Panc1 (cell line): ENCODE data around the gene PCDHGB5. TPM values are rescaled to one million over a fixed set of nuclear protein-coding genes. Genes with fewer than 3 reads are reported as not detected.

ENCODE experiments used
- ATAC-seq: fragments of 200-7000 bp; cut with Tn5 transposase; 2 replicates; pipeline ENCODE4 v1.9.1; 2020; ENCODE audit warnings: mild to moderate bottlenecking, moderate library complexity
- BruUV-seq: library from RNA; stranded (reverse); fragments of 400-500 nt; replicated peaks from 2 replicates; lab custom pipeline; 2021; lab: Mats Ljungman, UMichigan
- CTCF ChIA-PET: fragments of 300-600 bp; sonication (Branson Sonifier 250); formaldehyde crosslinking; loops from one replicate; lab custom pipeline; 2022; ENCODE audit warnings: antibody characterized with exemption; lab: Charles Lee
- POLR2A ChIA-PET: fragments of 300-600 bp; sonication (Branson Sonifier 250); formaldehyde crosslinking; loops from one replicate; lab custom pipeline; 2022; ENCODE audit warnings: antibody characterized with exemption; lab: Charles Lee
- DNase-seq: peaks from one replicate; pipeline ENCODE4 v3.0.0-alpha.2; 2010; ENCODE audit warnings: low read depth, low spot score
- H3K27ac ChIP-seq: 2 replicates; pipeline ENCODE4 v1.5.1; 2011; ENCODE audit warnings: mild to moderate bottlenecking, low read length, inconsistent platforms
- H3K27me3 ChIP-seq: fragments of 200-500 bp; sonication (Bioruptor generic); 2 replicates; pipeline ENCODE4 v1.6.0; 2014; ENCODE audit warnings: low read length, inconsistent platforms; ENCODE audit not compliant: control insufficient read depth, insufficient read depth
- H3K36me3 ChIP-seq: fragments of 200-500 bp; sonication (Bioruptor generic); 2 replicates; pipeline ENCODE4 v1.5.1; 2014; ENCODE audit warnings: inconsistent platforms, mild to moderate bottlenecking, low read length, moderate library complexity; ENCODE audit not compliant: control insufficient read depth, insufficient read depth
- H3K4me1 ChIP-seq: 2 replicates; pipeline ENCODE4 v1.5.1; 2011; ENCODE audit warnings: inconsistent platforms, mild to moderate bottlenecking, low read length, moderate library complexity; ENCODE audit not compliant: control insufficient read depth, insufficient read depth
- H3K4me3 ChIP-seq, 2 experiments: 2 replicates each; pipeline ENCODE4 v1.5.1; 2011 to 2012; ENCODE audit warnings: low read depth in 2 of 2, low read length in 2 of 2, mild to moderate bottlenecking in 2 of 2, inconsistent platforms in 1 of 2, moderate library complexity in 1 of 2
- H3K9me3 ChIP-seq: fragments of 200-500 bp; sonication (Bioruptor generic); 2 replicates; pipeline ENCODE4 v1.5.1; 2014; ENCODE audit warnings: low read depth, mild to moderate bottlenecking, inconsistent platforms, low read length, moderate library complexity; ENCODE audit not compliant: control insufficient read depth, insufficient read depth
- POLR2AphosphoS5 ChIP-seq: IDR thresholded peaks from 2 replicates; pipeline ENCODE4 v1.6.1; 2012; ENCODE audit warnings: mild to moderate bottlenecking, low read depth, low read length, moderate library complexity
- SIN3A ChIP-seq: IDR thresholded peaks from 2 replicates; pipeline ENCODE4 v1.6.1; 2012; ENCODE audit warnings: low read depth, mild to moderate bottlenecking, low read length, moderate library complexity, borderline replicate concordance; ENCODE audit not compliant: insufficient read depth
- TCF7L2 ChIP-seq: IDR thresholded peaks from 2 replicates; pipeline ENCODE4 v1.6.1; 2011; ENCODE audit warnings: mild to moderate bottlenecking, low read depth, low read length, inconsistent platforms
- in situ Hi-C: cut with HindIII; loops from 2 replicates; pipeline ENCODE4 v1.10.0; 2016; ENCODE audit warnings: low sequenced_read_pairs, low pct_unique_long_range_greater_than_20kb
- intact Hi-C: fragments of 100-400 bp; cut with micrococcal nuclease; formaldehyde crosslinking; loops from one replicate; pipeline ENCODE4 v1.10.0; 2022; ENCODE audit not compliant: unreplicated experiment
- total RNA-seq: library from RNA; stranded (reverse); gene quantifications from one replicate; pipeline ENCODE4 v1.2.1, GENCODE V29; 2021; ENCODE audit not compliant: unreplicated experiment
- TF ChIP-seq, protein P1 (sequence below): fragments of 450-650 bp; IDR thresholded peaks from 2 replicates; pipeline ENCODE4 v1.5.1; 2017; ENCODE audit warnings: mild to moderate bottlenecking
- TF ChIP-seq, protein P2 (sequence below), 2 experiments: IDR thresholded peaks; 2 replicates each; pipeline ENCODE4 v1.6.1; 2011 to 2012; ENCODE audit warnings: low read depth in 2 of 2, control low read depth in 1 of 2, low read length in 1 of 2, mild to moderate bottlenecking in 1 of 2, moderate library complexity in 1 of 2; ENCODE audit not compliant: insufficient read depth in 1 of 2

The PCDHGB5 gene
- total RNA-seq, 1 experiment from 2014 or later: 0.87 TPM

DNA sequence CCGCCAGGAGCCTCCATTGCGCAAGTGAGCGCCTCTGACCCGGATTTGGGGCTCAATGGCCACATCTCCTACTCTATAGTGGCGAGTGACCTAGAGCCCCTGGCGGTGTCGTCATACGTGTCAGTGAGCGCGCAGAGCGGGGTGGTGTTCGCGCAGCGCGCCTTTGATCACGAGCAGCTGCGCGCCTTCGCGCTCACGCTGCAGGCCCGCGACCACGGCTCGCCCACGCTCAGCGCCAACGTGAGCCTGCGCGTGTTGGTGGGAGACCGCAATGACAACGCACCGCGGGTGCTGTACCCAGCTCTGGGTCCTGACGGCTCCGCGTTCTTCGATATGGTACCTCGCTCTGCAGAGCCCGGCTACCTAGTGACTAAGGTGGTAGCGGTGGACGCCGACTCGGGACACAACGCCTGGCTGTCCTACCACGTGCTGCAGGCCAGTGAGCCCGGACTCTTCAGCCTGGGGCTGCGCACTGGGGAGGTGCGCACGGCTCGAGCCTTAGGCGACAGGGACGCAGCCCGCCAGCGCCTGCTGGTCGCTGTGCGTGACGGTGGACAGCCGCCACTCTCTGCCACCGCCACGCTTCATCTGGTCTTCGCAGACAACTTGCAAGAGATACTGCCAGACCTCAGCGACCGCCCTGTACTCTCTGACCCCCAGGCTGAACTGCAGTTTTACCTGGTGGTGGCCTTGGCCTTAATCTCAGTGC lies 12.0 kb downstream of the PCDHGB5 start:
- no TSS peak for BruUV-seq
- intact Hi-C loops: loop anchor here (5.0 to 10.0 kb wide), 2 partner anchors 45 to 187 kb away; partner anchors contain the start of genes PCDHB14 and PCDHGA5
- TF ChIP-seq SIN3A: no peak
- no peak for TF ChIP-seq TCF7L2
- TF ChIP-seq POLR2AphosphoS5: no peak
- TF ChIP-seq, protein P1, sequence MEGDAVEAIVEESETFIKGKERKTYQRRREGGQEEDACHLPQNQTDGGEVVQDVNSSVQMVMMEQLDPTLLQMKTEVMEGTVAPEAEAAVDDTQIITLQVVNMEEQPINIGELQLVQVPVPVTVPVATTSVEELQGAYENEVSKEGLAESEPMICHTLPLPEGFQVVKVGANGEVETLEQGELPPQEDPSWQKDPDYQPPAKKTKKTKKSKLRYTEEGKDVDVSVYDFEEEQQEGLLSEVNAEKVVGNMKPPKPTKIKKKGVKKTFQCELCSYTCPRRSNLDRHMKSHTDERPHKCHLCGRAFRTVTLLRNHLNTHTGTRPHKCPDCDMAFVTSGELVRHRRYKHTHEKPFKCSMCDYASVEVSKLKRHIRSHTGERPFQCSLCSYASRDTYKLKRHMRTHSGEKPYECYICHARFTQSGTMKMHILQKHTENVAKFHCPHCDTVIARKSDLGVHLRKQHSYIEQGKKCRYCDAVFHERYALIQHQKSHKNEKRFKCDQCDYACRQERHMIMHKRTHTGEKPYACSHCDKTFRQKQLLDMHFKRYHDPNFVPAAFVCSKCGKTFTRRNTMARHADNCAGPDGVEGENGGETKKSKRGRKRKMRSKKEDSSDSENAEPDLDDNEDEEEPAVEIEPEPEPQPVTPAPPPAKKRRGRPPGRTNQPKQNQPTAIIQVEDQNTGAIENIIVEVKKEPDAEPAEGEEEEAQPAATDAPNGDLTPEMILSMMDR: no peak
- TF ChIP-seq, protein P2, sequence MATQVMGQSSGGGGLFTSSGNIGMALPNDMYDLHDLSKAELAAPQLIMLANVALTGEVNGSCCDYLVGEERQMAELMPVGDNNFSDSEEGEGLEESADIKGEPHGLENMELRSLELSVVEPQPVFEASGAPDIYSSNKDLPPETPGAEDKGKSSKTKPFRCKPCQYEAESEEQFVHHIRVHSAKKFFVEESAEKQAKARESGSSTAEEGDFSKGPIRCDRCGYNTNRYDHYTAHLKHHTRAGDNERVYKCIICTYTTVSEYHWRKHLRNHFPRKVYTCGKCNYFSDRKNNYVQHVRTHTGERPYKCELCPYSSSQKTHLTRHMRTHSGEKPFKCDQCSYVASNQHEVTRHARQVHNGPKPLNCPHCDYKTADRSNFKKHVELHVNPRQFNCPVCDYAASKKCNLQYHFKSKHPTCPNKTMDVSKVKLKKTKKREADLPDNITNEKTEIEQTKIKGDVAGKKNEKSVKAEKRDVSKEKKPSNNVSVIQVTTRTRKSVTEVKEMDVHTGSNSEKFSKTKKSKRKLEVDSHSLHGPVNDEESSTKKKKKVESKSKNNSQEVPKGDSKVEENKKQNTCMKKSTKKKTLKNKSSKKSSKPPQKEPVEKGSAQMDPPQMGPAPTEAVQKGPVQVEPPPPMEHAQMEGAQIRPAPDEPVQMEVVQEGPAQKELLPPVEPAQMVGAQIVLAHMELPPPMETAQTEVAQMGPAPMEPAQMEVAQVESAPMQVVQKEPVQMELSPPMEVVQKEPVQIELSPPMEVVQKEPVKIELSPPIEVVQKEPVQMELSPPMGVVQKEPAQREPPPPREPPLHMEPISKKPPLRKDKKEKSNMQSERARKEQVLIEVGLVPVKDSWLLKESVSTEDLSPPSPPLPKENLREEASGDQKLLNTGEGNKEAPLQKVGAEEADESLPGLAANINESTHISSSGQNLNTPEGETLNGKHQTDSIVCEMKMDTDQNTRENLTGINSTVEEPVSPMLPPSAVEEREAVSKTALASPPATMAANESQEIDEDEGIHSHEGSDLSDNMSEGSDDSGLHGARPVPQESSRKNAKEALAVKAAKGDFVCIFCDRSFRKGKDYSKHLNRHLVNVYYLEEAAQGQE (IDR thresholded peaks at IDR 0.05; ENCODE audit: insufficient read depth in 1 of 2, low read depth in 2 of 2, low read length in 1 of 2): no peak
- ATAC-seq (no peak), DNase-seq (no peak)
- H3K4me1 ChIP-seq: no peaks in the 10 kb centered on the region
- no peak overlapping the region for H3K4me3 ChIP-seq
- H3K36me3 ChIP-seq: no peaks in the 10 kb centered on the region
- POLR2A ChIA-PET: no interaction called here
- in situ Hi-C loops: no loop called here
- CTCF ChIA-PET: no interaction called here
- H3K9me3 ChIP-seq: no peaks in the 10 kb centered on the region
- H3K27ac ChIP-seq: no peak overlapping the region
- H3K27me3 ChIP-seq: no peaks in the 10 kb centered on the region

DNA sequence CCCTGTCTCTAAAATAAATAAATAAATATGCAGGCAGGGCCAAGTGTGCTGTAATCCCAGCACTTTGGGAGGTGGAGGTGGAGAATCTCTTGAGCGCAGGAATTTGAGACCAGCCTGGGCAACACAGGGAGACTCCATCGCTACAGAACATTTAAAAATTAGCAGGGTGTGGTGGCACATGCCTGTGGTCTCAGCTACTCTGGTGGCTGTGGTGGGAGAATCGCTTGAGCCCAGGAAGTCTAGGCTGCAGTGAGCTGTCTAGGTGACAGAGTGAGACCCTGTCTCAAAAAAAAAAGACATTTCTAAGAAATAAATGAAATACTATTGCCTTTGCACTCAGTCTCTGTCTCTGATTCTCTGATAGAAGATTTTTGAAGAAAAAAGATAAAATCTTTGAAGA lies 13.8 kb downstream of the PCDHGB5 start:
- Histone ChIP-seq H3K27ac (no peak overlapping the region), H3K9me3 (no peaks in the 10 kb centered on the region), H3K36me3 (no peaks in the 10 kb centered on the region), H3K4me1 (no peaks in the 10 kb centered on the region), H3K4me3 (no peak overlapping the region), H3K27me3 (no peaks in the 10 kb centered on the region)
- in situ Hi-C loops (no loop called here), intact Hi-C loops (loop anchor here (5.0 to 10.0 kb wide), 2 partner anchors 47 to 189 kb away; partner anchors contain the start of genes PCDHB14 and PCDHGA5)
- POLR2A ChIA-PET: no interaction called here
- ATAC-seq: no peak
- BruUV-seq: no TSS peak
- DNase-seq: no peak
- no peak for TF ChIP-seq POLR2AphosphoS5
- no peak for TF ChIP-seq TCF7L2
- TF ChIP-seq SIN3A: no peak
- TF ChIP-seq, protein P1: no peak
- TF ChIP-seq, protein P2 (IDR thresholded peaks at IDR 0.05; ENCODE audit: insufficient read depth in 1 of 2, low read depth in 2 of 2, low read length in 1 of 2): no peak
- CTCF ChIA-PET: no interaction called here
